Measurements from ENCODE around the gene LRFN4. TPM values are rescaled to one million over a fixed set of nuclear protein-coding genes. Genes with fewer than 3 reads are reported as not detected.
"Not testable (repeated sequence)": the region's sequence is repeated elsewhere in the genome, so short reads cannot be mapped to it uniquely, and the experiment has no call there.

The LRFN4 gene
- total RNA-seq, 3 donors from 2014 or later (not counting 1 experiment from before 2014, with no cell fraction given) = 1.2 to 3.4 (median 2.0) TPM

- WGBS (ENCODE audit: insufficient coverage) = 97% methylated on average over 3 of the region's 3 CpGs
These were observed 36.0 kb upstream of the LRFN4 start for GRCh38 chr11:66820901-66821300.

GRCh38 chr11:66823700-66824099, 33.2 kb upstream of the LRFN4 start:
- DNase-seq = no peak
- 94% methylated on average over 4 of the region's 4 CpGs for WGBS (ENCODE audit: insufficient coverage)
- no peak overlapping the region for H3K4me3 Mint-ChIP-seq
- no peak for TF ChIP-seq CTCF (IDR thresholded peaks at IDR 0.05)
- Histone ChIP-seq H3K36me3 (ENCODE audit: control insufficient read depth, insufficient read depth, low read length) (no peaks in the 10 kb centered on the region), H3K27me3 (ENCODE audit: control insufficient read depth, insufficient read depth, low read length) (no peaks in the 10 kb centered on the region), H3K9me3 (ENCODE audit: control insufficient read depth, insufficient read depth, low read length) (no peaks in the 10 kb centered on the region), H3K4me1 (ENCODE audit: control insufficient read depth, insufficient read depth, low read length) (no peaks in the 10 kb centered on the region), H3K27ac (ENCODE audit: low read length) (no peak overlapping the region), H3K4me3 (ENCODE audit: low read length) (no peak overlapping the region)
- H3K27ac Mint-ChIP-seq = no peak overlapping the region
- no peak for ATAC-seq
- no peaks in the 10 kb centered on the region for H3K36me3 Mint-ChIP-seq
- H3K9me3 Mint-ChIP-seq = no peaks in the 10 kb centered on the region
- intact Hi-C loops (cut with micrococcal nuclease) = no loop called here
- no peaks in the 10 kb centered on the region for H3K27me3 Mint-ChIP-seq (ENCODE audit: low read depth in 2 of 2)
- no peaks in the 10 kb centered on the region for H3K4me1 Mint-ChIP-seq

More at GRCh38 chr11:66820901-66821300, 36.0 kb upstream of the LRFN4 start:
- no peaks in the 10 kb centered on the region for H3K4me1 Mint-ChIP-seq
- no peaks in the 10 kb centered on the region for H3K36me3 Mint-ChIP-seq
- ATAC-seq (no peak), DNase-seq (no peak)
- H3K4me3 ChIP-seq (ENCODE audit: low read length) = no peak overlapping the region
- no peaks in the 10 kb centered on the region for H3K9me3 ChIP-seq (ENCODE audit: control insufficient read depth, insufficient read depth, low read length)
- H3K4me3 Mint-ChIP-seq = no peak overlapping the region
- no peak overlapping the region for H3K27ac Mint-ChIP-seq
- H3K27ac ChIP-seq (ENCODE audit: low read length) = no peak overlapping the region
- no peaks in the 10 kb centered on the region for H3K4me1 ChIP-seq (ENCODE audit: control insufficient read depth, insufficient read depth, low read length)
- H3K36me3 ChIP-seq (ENCODE audit: control insufficient read depth, insufficient read depth, low read length) = no peaks in the 10 kb centered on the region
- intact Hi-C loops (cut with micrococcal nuclease) = no loop called here
- H3K27me3 Mint-ChIP-seq (ENCODE audit: low read depth in 2 of 2) = no peaks in the 10 kb centered on the region
- H3K27me3 ChIP-seq (ENCODE audit: control insufficient read depth, insufficient read depth, low read length) = no peaks in the 10 kb centered on the region
- H3K9me3 Mint-ChIP-seq = no peaks in the 10 kb centered on the region
- TF ChIP-seq CTCF (IDR thresholded peaks at IDR 0.05) = no peak

GRCh38 chr11:66824573-66824972, 32.3 kb upstream of the LRFN4 start:
- H3K27me3 Mint-ChIP-seq (ENCODE audit: low read depth in 2 of 2); intact Hi-C loops (cut with micrococcal nuclease): not testable (repeated sequence)

GRCh38 chr11:66834539-66834845, 22.4 kb upstream of the LRFN4 start:
- no peak for TF ChIP-seq CTCF (IDR thresholded peaks at IDR 0.05)
- H3K4me3 Mint-ChIP-seq = no peak overlapping the region
- Histone ChIP-seq H3K4me1 (ENCODE audit: control insufficient read depth, insufficient read depth, low read length) (no peaks in the 10 kb centered on the region), H3K9me3 (ENCODE audit: control insufficient read depth, insufficient read depth, low read length) (no peaks in the 10 kb centered on the region), H3K27ac (ENCODE audit: low read length) (no peak overlapping the region), H3K27me3 (ENCODE audit: control insufficient read depth, insufficient read depth, low read length) (no peaks in the 10 kb centered on the region), H3K36me3 (ENCODE audit: control insufficient read depth, insufficient read depth, low read length) (peaks cover 7% of the 10 kb centered on the region), H3K4me3 (ENCODE audit: low read length) (no peak overlapping the region)
- ATAC-seq (no peak), DNase-seq (peak in 1 of 2 donors; percentile 3)
- peaks cover 12 to 16% of the 10 kb centered on the region in 2 donors for H3K4me1 Mint-ChIP-seq
- H3K27ac Mint-ChIP-seq = peak overlapping the region; percentile 29 to 55
- H3K36me3 Mint-ChIP-seq = no peaks in the 10 kb centered on the region
- intact Hi-C loops (cut with micrococcal nuclease) = loop anchor here (1.0 to 10.0 kb wide), 3 partner anchors 140 to 426 kb away; partner anchors contain the start of genes ACTN3 and ZDHHC24
- no peaks in the 10 kb centered on the region for H3K9me3 Mint-ChIP-seq
- no peaks in the 10 kb centered on the region for H3K27me3 Mint-ChIP-seq (ENCODE audit: low read depth in 2 of 2)
- WGBS (ENCODE audit: insufficient coverage) = 74% methylated on average over 4 of the region's 4 CpGs

More at GRCh38 chr11:66824573-66824972, 32.3 kb upstream of the LRFN4 start:
- H3K9me3 ChIP-seq (ENCODE audit: control insufficient read depth, insufficient read depth, low read length); H3K4me1 ChIP-seq (ENCODE audit: control insufficient read depth, insufficient read depth, low read length); H3K4me3 Mint-ChIP-seq; ATAC-seq; H3K4me1 Mint-ChIP-seq; H3K27ac ChIP-seq (ENCODE audit: low read length); H3K4me3 ChIP-seq (ENCODE audit: low read length); H3K27ac Mint-ChIP-seq; H3K9me3 Mint-ChIP-seq; H3K36me3 ChIP-seq (ENCODE audit: control insufficient read depth, insufficient read depth, low read length); H3K27me3 ChIP-seq (ENCODE audit: control insufficient read depth, insufficient read depth, low read length); H3K36me3 Mint-ChIP-seq; DNase-seq: not testable (repeated sequence)
- WGBS (ENCODE audit: insufficient coverage) = 100% methylated on average over 1 of the region's 4 CpGs

Measured in natural killer cell (primary cell).